Measurements from ENCODE around the gene ATP11A.

Gene ATP11A

DNA sequence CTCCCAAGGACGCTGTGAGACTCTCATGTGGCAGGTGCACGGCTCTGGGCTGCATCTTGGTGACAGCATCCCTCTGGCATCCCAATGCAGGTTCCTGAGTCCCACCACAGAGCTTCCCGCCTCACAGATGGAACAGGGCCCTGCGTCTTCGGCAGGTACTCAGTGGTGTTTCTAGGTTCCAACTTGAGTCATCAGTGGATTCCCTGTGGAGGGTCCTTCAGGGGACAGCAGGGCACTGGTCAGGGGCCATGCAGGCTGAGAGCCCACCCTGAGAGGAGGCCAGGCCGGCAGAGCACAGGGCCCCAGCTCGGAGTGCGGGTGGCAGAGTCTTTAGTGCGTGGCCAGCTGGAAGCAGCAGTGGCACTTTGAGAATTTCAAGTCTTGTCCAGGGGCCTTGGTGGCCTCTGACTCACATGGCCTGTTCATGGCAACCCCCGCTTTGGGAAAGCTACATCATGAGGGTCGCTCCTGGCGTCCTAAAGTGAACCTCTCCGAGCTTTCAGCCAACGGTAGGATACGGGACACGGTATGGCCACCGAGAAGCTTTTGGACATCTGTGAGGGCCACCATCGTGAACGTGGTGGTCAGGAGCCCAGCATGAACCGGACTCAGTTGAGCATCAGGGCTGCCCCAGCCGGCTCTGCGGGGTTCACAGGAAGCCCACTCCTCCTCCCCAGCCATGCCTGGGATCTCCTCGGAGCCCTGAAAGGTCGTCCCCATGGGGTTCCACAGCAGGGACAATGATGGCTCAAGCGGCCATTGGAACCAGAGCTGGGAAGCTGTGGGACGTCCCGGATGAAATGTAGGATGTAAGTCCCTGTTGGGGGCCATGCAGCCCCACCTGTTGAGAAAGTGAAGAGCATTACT, 207.1 kb downstream of the ATP11A start:
- H3K27me3 ChIP-seq (ENCODE audit: insufficient read depth, low read length, poor library complexity), result peaks cover 8% of the 10 kb centered on the region
- H3K9ac ChIP-seq (ENCODE audit: low read depth, low read length), result no peak overlapping the region
- H3K9me3 ChIP-seq (ENCODE audit: insufficient read depth, low read length, severe bottlenecking), result no peaks in the 10 kb centered on the region
- TF ChIP-seq, protein P1, sequence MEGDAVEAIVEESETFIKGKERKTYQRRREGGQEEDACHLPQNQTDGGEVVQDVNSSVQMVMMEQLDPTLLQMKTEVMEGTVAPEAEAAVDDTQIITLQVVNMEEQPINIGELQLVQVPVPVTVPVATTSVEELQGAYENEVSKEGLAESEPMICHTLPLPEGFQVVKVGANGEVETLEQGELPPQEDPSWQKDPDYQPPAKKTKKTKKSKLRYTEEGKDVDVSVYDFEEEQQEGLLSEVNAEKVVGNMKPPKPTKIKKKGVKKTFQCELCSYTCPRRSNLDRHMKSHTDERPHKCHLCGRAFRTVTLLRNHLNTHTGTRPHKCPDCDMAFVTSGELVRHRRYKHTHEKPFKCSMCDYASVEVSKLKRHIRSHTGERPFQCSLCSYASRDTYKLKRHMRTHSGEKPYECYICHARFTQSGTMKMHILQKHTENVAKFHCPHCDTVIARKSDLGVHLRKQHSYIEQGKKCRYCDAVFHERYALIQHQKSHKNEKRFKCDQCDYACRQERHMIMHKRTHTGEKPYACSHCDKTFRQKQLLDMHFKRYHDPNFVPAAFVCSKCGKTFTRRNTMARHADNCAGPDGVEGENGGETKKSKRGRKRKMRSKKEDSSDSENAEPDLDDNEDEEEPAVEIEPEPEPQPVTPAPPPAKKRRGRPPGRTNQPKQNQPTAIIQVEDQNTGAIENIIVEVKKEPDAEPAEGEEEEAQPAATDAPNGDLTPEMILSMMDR (IDR thresholded peaks at IDR 0.05; ENCODE audit: borderline replicate concordance, extremely low read depth, low read length, poor library complexity, severe bottlenecking), result no peak
- H3K4me2 ChIP-seq (ENCODE audit: insufficient read depth, low read length), result no peak overlapping the region
- H3K79me2 ChIP-seq (ENCODE audit: insufficient read depth, low read length), result no peaks in the 10 kb centered on the region
- H3K4me1 ChIP-seq (ENCODE audit: insufficient read depth, low read length), result peaks cover 5% of the 10 kb centered on the region
- ATAC-seq (ENCODE audit: insufficient read depth, low read depth) (no peak), DNase-seq (no peak)
- H4K20me1 ChIP-seq (ENCODE audit: insufficient read depth, low read length), result 0 out of 2 replicates have a peak, but pooled peaks cover 4% of the 10 kb centered on the region
- no peaks in the 10 kb centered on the region for H3K36me3 ChIP-seq (ENCODE audit: insufficient read depth, low read length)
- no peak overlapping the region for H3K4me3 ChIP-seq (ENCODE audit: low read depth in 1 of 2, low read length in 2 of 2)
- no peak overlapping the region for H3K27ac ChIP-seq (ENCODE audit: low read length)
- no peak overlapping the region for H2AFZ ChIP-seq (ENCODE audit: low read depth, low read length)

DNA sequence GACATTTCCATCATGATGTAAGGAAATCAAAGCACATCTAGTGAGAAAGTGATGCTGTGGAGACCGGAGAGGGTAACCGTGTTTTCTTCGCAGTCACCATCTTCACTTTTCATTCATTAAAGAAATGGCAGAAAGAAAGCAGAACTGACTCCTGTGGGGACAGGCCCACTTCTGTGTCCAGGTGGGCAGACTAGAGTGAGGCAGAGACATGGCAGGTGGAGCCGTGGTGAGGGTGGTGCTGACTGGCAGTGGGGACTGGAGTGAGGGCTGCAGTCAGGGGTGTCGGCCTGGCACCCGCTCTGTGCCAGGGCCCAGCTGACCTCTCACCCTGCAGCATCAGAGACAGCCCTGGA, 207.7 kb downstream of the ATP11A start:
- Histone ChIP-seq H3K36me3 (ENCODE audit: insufficient read depth, low read length) (no peaks in the 10 kb centered on the region), H2AFZ (ENCODE audit: low read depth, low read length) (no peak overlapping the region), H3K27ac (ENCODE audit: low read length) (no peak overlapping the region), H3K4me3 (ENCODE audit: low read depth in 1 of 2, low read length in 2 of 2) (no peak overlapping the region), H3K27me3 (ENCODE audit: insufficient read depth, low read length, poor library complexity) (peaks cover 6% of the 10 kb centered on the region), H3K4me2 (ENCODE audit: insufficient read depth, low read length) (no peak overlapping the region), H3K9me3 (ENCODE audit: insufficient read depth, low read length, severe bottlenecking) (no peaks in the 10 kb centered on the region), H3K4me1 (ENCODE audit: insufficient read depth, low read length) (peaks cover 5% of the 10 kb centered on the region), H3K79me2 (ENCODE audit: insufficient read depth, low read length) (no peaks in the 10 kb centered on the region), H4K20me1 (ENCODE audit: insufficient read depth, low read length) (0 out of 2 replicates have a peak, but pooled peaks cover 4% of the 10 kb centered on the region), H3K9ac (ENCODE audit: low read depth, low read length) (no peak overlapping the region)
- DNase-seq, result no peak
- ATAC-seq (ENCODE audit: insufficient read depth, low read depth), result no peak
- TF ChIP-seq, protein P1 (IDR thresholded peaks at IDR 0.05; ENCODE audit: borderline replicate concordance, extremely low read depth, low read length, poor library complexity, severe bottlenecking), result no peak
- no peak for TF ChIP-seq EZH2 (IDR thresholded peaks at IDR 0.05; ENCODE audit: borderline replicate concordance, low read depth, low read length, severe bottlenecking)

DNA sequence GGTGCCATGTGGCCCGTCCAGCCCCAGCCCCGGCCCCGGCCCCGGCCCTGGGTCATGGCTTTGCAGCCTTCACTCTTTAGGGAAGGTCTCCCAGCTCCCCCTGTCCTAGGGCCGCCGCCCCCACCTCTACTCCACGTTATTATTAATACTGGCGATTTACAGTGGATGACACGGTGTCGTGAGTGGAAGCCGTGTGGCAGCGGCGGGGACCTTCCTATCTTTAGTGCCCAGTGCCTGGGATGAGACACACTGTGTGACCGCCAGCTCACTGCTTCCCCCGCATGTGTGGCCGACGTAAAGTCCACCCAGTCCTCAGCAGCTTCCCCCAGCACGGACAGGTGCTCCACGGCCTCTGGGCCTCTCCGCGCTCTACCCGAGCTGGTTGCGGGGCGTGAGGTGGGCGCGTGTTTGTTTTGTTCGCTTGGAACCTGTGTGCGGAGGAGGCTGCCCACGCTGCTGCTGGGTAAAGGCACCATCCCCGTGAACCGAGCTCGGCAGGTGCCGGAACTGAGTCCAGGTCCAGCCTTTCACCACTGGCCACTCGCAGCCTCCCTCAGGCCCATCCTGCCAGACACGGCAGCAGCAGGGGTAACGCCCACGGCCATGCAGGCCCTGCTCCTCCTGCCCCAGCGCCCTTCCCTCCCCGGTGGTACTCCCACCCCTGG, 208.2 kb downstream of the ATP11A start:
- Histone ChIP-seq H4K20me1 (ENCODE audit: insufficient read depth, low read length) (0 out of 2 replicates have a peak, but pooled peaks cover 4% of the 10 kb centered on the region), H3K27ac (ENCODE audit: low read length) (no peak overlapping the region), H3K9ac (ENCODE audit: low read depth, low read length) (no peak overlapping the region), H2AFZ (ENCODE audit: low read depth, low read length) (no peak overlapping the region), H3K79me2 (ENCODE audit: insufficient read depth, low read length) (no peaks in the 10 kb centered on the region), H3K36me3 (ENCODE audit: insufficient read depth, low read length) (no peaks in the 10 kb centered on the region), H3K4me2 (ENCODE audit: insufficient read depth, low read length) (no peak overlapping the region), H3K9me3 (ENCODE audit: insufficient read depth, low read length, severe bottlenecking) (no peaks in the 10 kb centered on the region), H3K4me3 (ENCODE audit: low read depth in 1 of 2, low read length in 2 of 2) (no peak overlapping the region), H3K27me3 (ENCODE audit: insufficient read depth, low read length, poor library complexity) (peaks cover 6% of the 10 kb centered on the region), H3K4me1 (ENCODE audit: insufficient read depth, low read length) (peaks cover 5% of the 10 kb centered on the region)
- DNase-seq (no peak), ATAC-seq (ENCODE audit: insufficient read depth, low read depth) (no peak)
- TF ChIP-seq, protein P1 (IDR thresholded peaks at IDR 0.05; ENCODE audit: borderline replicate concordance, extremely low read depth, low read length, poor library complexity, severe bottlenecking), result no peak
- TF ChIP-seq EZH2 (IDR thresholded peaks at IDR 0.05; ENCODE audit: borderline replicate concordance, low read depth, low read length, severe bottlenecking), result no peak

Data from DND-41 (cell line).